Prostate gland (tissue), 2 donors: ENCODE measurements around the gene VPS37B. TPM values are rescaled to one million over a fixed set of nuclear protein-coding genes. Genes with fewer than 3 reads are reported as not detected.

Source experiments
- DNase-seq: peaks from one replicate; pipeline ENCODE4 v3.0.0-alpha.2; 2019; ENCODE audit warnings: low spot score
- H3K27ac ChIP-seq, 2 donors: fragments of 200-600 bp; sonication (generic); 2 replicates each; pipeline ENCODE4 v1.5.1; 2017 to 2019
- H3K27me3 ChIP-seq: fragments of 200-600 bp; sonication (generic); replicated peaks from 2 replicates; pipeline ENCODE4 v1.5.1; 2019; ENCODE audit not compliant: insufficient read depth
- H3K36me3 ChIP-seq, 2 donors: fragments of 200-600 bp; sonication (generic); 1 replicate in 1 of 2; 2 replicates in 1 of 2; pipeline versions ENCODE4 v1.5.1 to v1.8.1; 2017 to 2019
- H3K4me1 ChIP-seq: fragments of 200-600 bp; sonication (generic); replicated peaks from 2 replicates; pipeline ENCODE4 v1.5.1; 2019
- H3K4me3 ChIP-seq, 2 donors: fragments of 200-600 bp; sonication (generic); 2 replicates each; pipeline ENCODE4 v1.5.1; 2017 to 2019
- H3K9me3 ChIP-seq: fragments of 200-600 bp; sonication (generic); 2 replicates; pipeline ENCODE4 v1.5.1; 2017
- POLR2A ChIP-seq: fragments of 450-650 bp; IDR thresholded peaks from one replicate; pipeline ENCODE4 v1.6.1; 2016; ENCODE audit warnings: antibody characterized with exemption, mild to moderate bottlenecking
- POLR2AphosphoS5 ChIP-seq: sonication (generic); formaldehyde crosslinking; IDR thresholded peaks from one replicate; pipeline ENCODE4 v1.6.1; 2017; ENCODE audit warnings: antibody characterized with exemption
- WGBS: methylation state at CpG from one replicate; pipeline ENCODE4 v1.1.5; 2018; 5-methylcytosine and 5-hydroxymethylcytosine counted together
- intact Hi-C: fragments of 100-400 bp; cut with DNase I; formaldehyde crosslinking; loops from one replicate; pipeline ENCODE4 v1.14.2; 2022
- total RNA-seq, 2 donors: library from RNA; depleted of rRNA; stranded (reverse); fragments of >200 nt; gene quantifications; one replicate each; pipeline ENCODE4 v1.1.0, GENCODE V29; 2016
- TF ChIP-seq, protein P1 (sequence below), 4 experiments: fragments of 200-600 bp in 2 of 4; fragments of 450-650 bp in 2 of 4; sonication (generic) in 2 of 4; IDR thresholded peaks; 1 replicate in 3 of 4; 2 replicates in 1 of 4; pipeline ENCODE4 v1.5.1; 2016 to 2019; ENCODE audit warnings: antibody characterized with exemption in 4 of 4, mild to moderate bottlenecking in 2 of 4, moderate library complexity in 2 of 4

The VPS37B gene
- total RNA-seq, 2 donors from 2014 or later, result 37.6 to 67.7 TPM

GRCh38 chr12:122866950-122867607 is 28.8 kb downstream of the VPS37B start:
- no peaks in the 10 kb centered on the region for H3K27me3 ChIP-seq
- TF ChIP-seq POLR2AphosphoS5 (no peak), POLR2A (no peak)
- TF ChIP-seq, protein P1, sequence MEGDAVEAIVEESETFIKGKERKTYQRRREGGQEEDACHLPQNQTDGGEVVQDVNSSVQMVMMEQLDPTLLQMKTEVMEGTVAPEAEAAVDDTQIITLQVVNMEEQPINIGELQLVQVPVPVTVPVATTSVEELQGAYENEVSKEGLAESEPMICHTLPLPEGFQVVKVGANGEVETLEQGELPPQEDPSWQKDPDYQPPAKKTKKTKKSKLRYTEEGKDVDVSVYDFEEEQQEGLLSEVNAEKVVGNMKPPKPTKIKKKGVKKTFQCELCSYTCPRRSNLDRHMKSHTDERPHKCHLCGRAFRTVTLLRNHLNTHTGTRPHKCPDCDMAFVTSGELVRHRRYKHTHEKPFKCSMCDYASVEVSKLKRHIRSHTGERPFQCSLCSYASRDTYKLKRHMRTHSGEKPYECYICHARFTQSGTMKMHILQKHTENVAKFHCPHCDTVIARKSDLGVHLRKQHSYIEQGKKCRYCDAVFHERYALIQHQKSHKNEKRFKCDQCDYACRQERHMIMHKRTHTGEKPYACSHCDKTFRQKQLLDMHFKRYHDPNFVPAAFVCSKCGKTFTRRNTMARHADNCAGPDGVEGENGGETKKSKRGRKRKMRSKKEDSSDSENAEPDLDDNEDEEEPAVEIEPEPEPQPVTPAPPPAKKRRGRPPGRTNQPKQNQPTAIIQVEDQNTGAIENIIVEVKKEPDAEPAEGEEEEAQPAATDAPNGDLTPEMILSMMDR (IDR thresholded peaks at IDR 0.05), result no peak
- peak overlapping the region in 1 of 2 donors; percentile 8 for H3K27ac ChIP-seq
- DNase-seq, result no peak
- WGBS, result 85% methylated on average over 30 of the region's 36 CpGs
- H3K36me3 ChIP-seq, result peaks cover 0 to 6% of the 10 kb centered on the region in 2 donors
- intact Hi-C loops, result loop anchor here (10.0 kb wide), 1 partner anchor 368 kb away; the partner anchor contains the start of genes MPHOSPH9 and MTRFR
- no peak overlapping the region for H3K4me3 ChIP-seq
- H3K9me3 ChIP-seq, result no peaks in the 10 kb centered on the region
- H3K4me1 ChIP-seq, result peaks cover 38% of the 10 kb centered on the region

- no peaks in the 10 kb centered on the region for H3K27me3 ChIP-seq
- WGBS, result 88% methylated on average over 17 of the region's 17 CpGs
- H3K27ac ChIP-seq, result no peak overlapping the region
- no peaks in the 10 kb centered on the region for H3K9me3 ChIP-seq
- H3K36me3 ChIP-seq, result peaks cover 0 to 6% of the 10 kb centered on the region in 2 donors
- intact Hi-C loops, result loop anchor here (10.0 kb wide), 1 partner anchor 368 kb away; the partner anchor contains the start of genes MPHOSPH9 and MTRFR
- peaks cover 31% of the 10 kb centered on the region for H3K4me1 ChIP-seq
- no peak for DNase-seq
- TF ChIP-seq, protein P1 (IDR thresholded peaks at IDR 0.05), result no peak
- TF ChIP-seq POLR2A (no peak), POLR2AphosphoS5 (no peak)
- H3K4me3 ChIP-seq, result no peak overlapping the region
Observed at GRCh38 chr12:122866379-122866778, 29.5 kb downstream of the VPS37B start.

DNA sequence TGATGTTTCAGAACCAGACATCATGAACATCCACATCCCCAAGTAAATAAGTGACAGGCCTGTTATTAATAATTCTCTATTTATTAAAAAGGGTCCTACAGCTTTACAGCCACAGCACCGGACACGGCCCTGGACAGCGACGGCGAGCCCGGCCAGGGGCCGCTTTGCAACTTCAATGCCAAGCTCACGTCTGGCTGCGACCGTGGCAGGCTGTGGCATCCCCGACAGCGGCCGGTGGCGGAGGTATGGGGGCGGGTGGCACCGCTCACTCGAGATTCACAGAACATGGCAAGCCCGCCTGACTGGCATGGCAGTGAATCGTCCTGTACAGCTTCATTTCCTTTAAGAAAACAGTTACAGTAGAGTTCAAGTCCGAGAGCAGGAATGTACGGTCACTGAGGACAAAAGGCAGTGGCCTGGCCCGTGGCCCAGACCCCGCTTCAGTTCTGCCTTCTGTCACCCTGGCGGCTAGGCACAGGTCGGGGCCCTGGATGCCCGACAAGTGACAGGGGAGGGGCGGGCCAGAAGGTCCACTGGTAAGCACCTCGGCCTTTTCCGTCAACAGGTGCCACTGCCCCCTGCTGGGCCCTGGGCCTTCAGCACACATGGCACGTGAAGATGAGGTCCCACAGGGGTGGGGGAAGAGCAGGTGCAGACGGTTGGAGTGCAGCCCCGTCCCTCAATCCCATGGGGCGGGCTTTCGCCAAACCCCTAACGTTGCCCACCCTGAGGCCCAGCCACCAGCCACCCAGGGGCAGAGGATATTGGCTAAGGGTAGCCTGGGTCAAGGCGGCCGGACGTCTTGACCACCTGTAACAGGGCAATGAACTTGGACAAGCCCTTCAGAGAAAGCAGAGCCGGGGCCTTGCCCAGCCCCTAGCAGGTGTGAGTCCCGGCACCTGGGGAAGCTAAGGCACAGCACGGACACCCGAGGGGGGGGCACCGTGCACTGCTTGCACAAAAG is 30.4 kb downstream of the VPS37B start:
- intact Hi-C loops, result loop anchor here (10.0 kb wide), 1 partner anchor 369 kb away; the partner anchor contains the start of genes MPHOSPH9 and MTRFR
- H3K9me3 ChIP-seq, result no peaks in the 10 kb centered on the region
- H3K36me3 ChIP-seq, result peaks cover 0 to 6% of the 10 kb centered on the region in 2 donors
- DNase-seq, result no peak
- H3K27ac ChIP-seq, result no peak overlapping the region
- H3K4me1 ChIP-seq, result peaks cover 23% of the 10 kb centered on the region
- H3K4me3 ChIP-seq, result no peak overlapping the region
- TF ChIP-seq, protein P1 (IDR thresholded peaks at IDR 0.05), result peak in 2 of 4 experiments; percentile 19 to 21
- no peak for TF ChIP-seq POLR2A
- no peaks in the 10 kb centered on the region for H3K27me3 ChIP-seq
- WGBS, result 76% methylated on average over 43 of the region's 43 CpGs

DNA sequence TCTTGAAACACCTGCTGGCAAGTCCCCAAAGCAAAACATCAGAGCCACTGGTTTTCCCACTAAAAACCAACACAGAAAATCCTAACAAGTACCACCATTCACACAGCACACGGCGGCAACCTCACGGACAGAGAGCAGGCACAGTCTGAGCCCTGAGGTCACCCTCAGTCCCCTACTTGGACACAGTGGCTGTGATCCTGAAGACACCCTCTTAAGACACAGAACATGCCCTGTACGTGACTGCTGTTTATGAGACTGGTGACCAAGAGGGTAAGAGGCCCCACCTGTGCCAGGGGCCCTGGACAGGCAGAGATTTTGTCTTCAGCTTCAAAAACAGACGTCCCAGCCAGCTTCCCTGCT is 31.1 kb downstream of the VPS37B start:
- TF ChIP-seq POLR2AphosphoS5 (no peak), POLR2A (no peak)
- TF ChIP-seq, protein P1 (IDR thresholded peaks at IDR 0.05), result no peak
- no peak for DNase-seq
- H3K4me1 ChIP-seq, result peaks cover 17% of the 10 kb centered on the region
- H3K4me3 ChIP-seq, result no peak overlapping the region
- WGBS, result 78% methylated on average over 5 of the region's 5 CpGs
- no peak overlapping the region for H3K27ac ChIP-seq
- intact Hi-C loops, result loop anchor here (10.0 kb wide), 1 partner anchor 370 kb away; the partner anchor contains the start of genes MPHOSPH9 and MTRFR
- H3K27me3 ChIP-seq, result no peaks in the 10 kb centered on the region
- H3K9me3 ChIP-seq, result no peaks in the 10 kb centered on the region
- peaks cover 0 to 6% of the 10 kb centered on the region in 2 donors for H3K36me3 ChIP-seq
